ENCODE measurements around the gene AHSG. TPM values are rescaled to one million over a fixed set of nuclear protein-coding genes. Genes with fewer than 3 reads are reported as not detected.

The AHSG gene
- total RNA-seq, 6 experiments from 2014 or later: 718 to 1,905 (median 1,079) TPM

- Histone ChIP-seq H3K4me3 (no peak overlapping the region), H3K4me1 (peaks cover 0 to 24% (median 6%) of the 10 kb centered on the region in 4 donors), H3K27ac (peak overlapping the region in 1 of 3 donors; percentile 24), H3K36me3 (peaks cover 3 to 24% (median 9%) of the 10 kb centered on the region in 4 donors), H3K9me3 (no peaks in the 10 kb centered on the region), H3K27me3 (no peaks in the 10 kb centered on the region)
- intact Hi-C loops (cut with DNase I): no loop called here
- TF ChIP-seq CTCF (IDR thresholded peaks at IDR 0.05): no peak
- no peak for TF ChIP-seq POLR2A (IDR thresholded peaks at IDR 0.05)
- ATAC-seq: peak in 1 of 4 donors; percentile 71
- DNase-seq: no peak
- WGBS (ENCODE audit: insufficient coverage, low coverage, low lambda C conversion rate, missing lambda C conversion rate): 17% methylated on average over 2 of the region's 2 CpGs
Observed at GRCh38 chr3:186588632-186589031, 24.2 kb upstream of the AHSG start.

DNA sequence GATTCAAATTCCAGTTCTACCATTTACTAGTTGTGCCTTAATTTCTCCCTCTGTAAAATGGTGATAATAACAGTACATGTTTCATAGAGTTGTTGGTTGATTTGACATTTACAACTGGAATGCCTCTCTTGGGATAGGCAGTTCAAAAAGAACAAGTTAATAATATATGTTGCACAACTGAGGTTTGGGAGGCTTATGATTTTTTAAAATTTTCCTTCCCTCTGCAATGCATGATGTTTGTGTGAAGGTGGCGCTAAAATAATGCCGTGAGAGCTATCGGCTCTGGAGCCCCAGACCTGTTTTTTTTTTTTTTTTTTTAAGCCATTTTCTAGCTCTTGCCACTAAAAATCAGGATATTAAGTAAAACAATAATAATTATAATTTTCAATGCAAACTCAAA is 23.7 kb upstream of the AHSG start:
- TF ChIP-seq POLR2A (IDR thresholded peaks at IDR 0.05): no peak
- peak; percentile 39 to 61 (median 50) for TF ChIP-seq CTCF (IDR thresholded peaks at IDR 0.05)
- Histone ChIP-seq H3K4me1 (peaks cover 0 to 29% (median 6%) of the 10 kb centered on the region in 4 donors), H3K9me3 (no peaks in the 10 kb centered on the region), H3K27ac (peak overlapping the region in 1 of 3 donors; percentile 53), H3K4me3 (no peak overlapping the region), H3K27me3 (no peaks in the 10 kb centered on the region), H3K36me3 (peaks cover under 1 to 20% (median 6%) of the 10 kb centered on the region in 4 donors)
- WGBS (ENCODE audit: insufficient coverage, low coverage, low lambda C conversion rate, missing lambda C conversion rate): 13% methylated on average over 3 of the region's 3 CpGs
- DNase-seq: no peak
- ATAC-seq: peak; percentile 69 to 76 (median 74)
- intact Hi-C loops (cut with DNase I): no loop called here

DNA sequence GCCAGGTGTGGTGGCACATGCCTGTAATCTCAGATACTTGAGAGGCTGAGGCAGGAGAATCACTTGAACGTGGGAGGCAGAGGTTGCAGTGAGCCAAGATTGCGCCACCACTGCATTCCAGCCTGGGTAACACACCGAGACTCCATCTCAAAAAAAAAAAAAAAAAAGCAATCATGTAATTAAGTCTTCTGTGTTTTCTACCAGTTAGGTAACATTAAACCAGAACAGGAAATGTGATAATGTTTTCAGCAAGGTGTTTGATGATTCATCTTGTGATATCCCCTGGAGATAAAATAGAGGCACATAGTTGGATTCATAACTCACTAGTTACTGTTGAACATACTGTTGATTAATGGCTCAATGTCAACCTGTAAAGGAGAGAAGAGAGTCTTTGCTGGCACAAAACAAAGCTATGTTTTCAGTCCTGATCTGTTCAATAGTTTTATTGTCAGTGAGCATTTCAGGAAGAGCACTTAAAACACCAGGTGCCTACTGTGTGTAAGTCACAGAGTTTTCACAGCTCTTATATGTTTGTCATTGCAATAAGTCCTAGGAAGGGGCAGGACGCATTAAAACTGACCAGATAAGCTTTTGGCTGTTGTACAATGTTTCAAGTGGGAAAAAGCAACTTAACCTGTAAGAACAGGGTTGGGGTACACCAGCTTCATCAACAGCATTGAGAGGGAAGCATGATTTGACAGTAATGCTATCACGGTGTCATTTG is 22.8 kb upstream of the AHSG start:
- H3K9me3 ChIP-seq: no peaks in the 10 kb centered on the region
- H3K27ac ChIP-seq: peak overlapping the region; percentile 1 to 72 (median 31)
- ATAC-seq (peak; percentile 17 to 64 (median 37)), DNase-seq (peak in 1 of 3 donors; percentile 71)
- 20% methylated on average over 5 of the region's 5 CpGs for WGBS (ENCODE audit: insufficient coverage, low coverage, low lambda C conversion rate, missing lambda C conversion rate)
- TF ChIP-seq CTCF (IDR thresholded peaks at IDR 0.05): no peak
- H3K4me3 ChIP-seq: no peak overlapping the region
- peaks cover 0 to 38% (median 12%) of the 10 kb centered on the region in 4 donors for H3K4me1 ChIP-seq
- peaks cover 0 to 12% (median 2%) of the 10 kb centered on the region in 4 donors for H3K36me3 ChIP-seq
- intact Hi-C loops (cut with DNase I): no loop called here
- no peaks in the 10 kb centered on the region for H3K27me3 ChIP-seq

DNA sequence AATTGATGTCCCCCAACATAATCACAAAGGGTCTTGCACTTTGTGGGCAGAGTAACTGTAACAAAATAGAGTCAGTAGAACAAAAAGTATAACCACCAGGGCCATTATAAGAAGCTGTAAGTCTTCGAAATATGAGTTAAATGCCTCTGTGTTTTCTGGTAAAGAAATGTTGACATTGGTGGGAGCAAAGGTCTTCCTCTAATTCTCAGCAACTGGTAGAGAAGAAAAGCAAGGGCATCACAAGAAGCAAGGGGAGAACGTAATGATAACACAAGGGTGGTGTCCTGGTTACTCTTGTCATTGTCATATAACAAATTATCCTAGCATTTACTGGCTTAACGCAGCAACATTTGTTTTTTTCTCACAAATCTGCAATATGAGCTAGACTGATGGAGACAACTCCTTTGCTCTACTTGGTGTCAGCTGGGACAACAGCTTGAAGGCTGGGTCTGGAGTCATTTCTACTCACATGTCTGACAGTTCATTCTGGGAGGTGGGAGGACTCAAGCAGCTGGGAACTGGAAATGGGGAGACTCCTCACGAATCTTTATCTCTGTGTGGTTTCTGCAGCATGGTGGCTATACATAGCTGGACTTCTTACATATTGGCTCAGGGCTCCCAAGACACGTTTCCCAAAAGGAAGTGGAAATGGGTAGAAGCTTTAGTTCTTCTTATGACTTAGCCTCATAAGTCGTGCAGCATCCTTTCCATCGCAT is 22.1 kb upstream of the AHSG start:
- WGBS (ENCODE audit: insufficient coverage, low coverage, low lambda C conversion rate, missing lambda C conversion rate): 66% methylated on average over 7 of the region's 7 CpGs
- ATAC-seq: no peak
- no peak for DNase-seq
- Histone ChIP-seq H3K27me3 (no peaks in the 10 kb centered on the region), H3K4me1 (peaks cover 0 to 45% (median 15%) of the 10 kb centered on the region in 4 donors), H3K4me3 (no peak overlapping the region), H3K36me3 (peaks cover 0 to 5% (median 0%) of the 10 kb centered on the region in 4 donors), H3K9me3 (no peaks in the 10 kb centered on the region), H3K27ac (peak overlapping the region; percentile 1 to 72 (median 31))
- no peak for TF ChIP-seq CTCF (IDR thresholded peaks at IDR 0.05)
- no peak for TF ChIP-seq POLR2A (IDR thresholded peaks at IDR 0.05)
- intact Hi-C loops (cut with DNase I): no loop called here
